ENCODE data around the gene ZCCHC18.

DNA sequence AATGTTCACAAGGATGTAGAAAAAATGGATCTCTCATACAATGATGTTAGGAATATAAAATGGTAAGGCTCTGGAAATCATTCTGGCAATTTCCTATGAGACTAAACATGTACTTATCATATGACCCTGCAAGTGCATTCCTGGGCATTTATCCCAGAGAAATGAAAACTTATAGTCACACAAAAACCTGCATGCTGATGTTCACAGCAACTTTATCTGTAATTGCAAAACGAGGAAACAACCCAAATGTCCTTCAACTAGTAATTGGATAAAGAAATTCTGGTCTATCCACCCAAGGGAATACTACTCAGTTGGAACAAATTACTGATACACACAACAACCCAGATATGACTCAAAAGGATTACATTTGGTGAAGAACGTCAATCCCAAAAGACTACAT is 14.5 kb downstream of the ZCCHC18 start:
- TF ChIP-seq, protein P1, sequence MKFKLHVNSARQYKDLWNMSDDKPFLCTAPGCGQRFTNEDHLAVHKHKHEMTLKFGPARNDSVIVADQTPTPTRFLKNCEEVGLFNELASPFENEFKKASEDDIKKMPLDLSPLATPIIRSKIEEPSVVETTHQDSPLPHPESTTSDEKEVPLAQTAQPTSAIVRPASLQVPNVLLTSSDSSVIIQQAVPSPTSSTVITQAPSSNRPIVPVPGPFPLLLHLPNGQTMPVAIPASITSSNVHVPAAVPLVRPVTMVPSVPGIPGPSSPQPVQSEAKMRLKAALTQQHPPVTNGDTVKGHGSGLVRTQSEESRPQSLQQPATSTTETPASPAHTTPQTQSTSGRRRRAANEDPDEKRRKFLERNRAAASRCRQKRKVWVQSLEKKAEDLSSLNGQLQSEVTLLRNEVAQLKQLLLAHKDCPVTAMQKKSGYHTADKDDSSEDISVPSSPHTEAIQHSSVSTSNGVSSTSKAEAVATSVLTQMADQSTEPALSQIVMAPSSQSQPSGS (tag by site-specific recombination; IDR thresholded peaks at IDR 0.05; ENCODE audit: low read depth): no peak
- TF ChIP-seq ZFP37 (tag by site-specific recombination; IDR thresholded peaks at IDR 0.05) (no peak), TRIM28 (IDR thresholded peaks at IDR 0.05; ENCODE audit: borderline replicate concordance, low read length) (no peak), ZNF23 (tag by site-specific recombination; IDR thresholded peaks at IDR 0.05; ENCODE audit: borderline replicate concordance) (no peak), ZNF138 (tag by site-specific recombination; IDR thresholded peaks at IDR 0.05; ENCODE audit: borderline replicate concordance) (no peak), HOXD13 (CRISPR knock-in tag; IDR thresholded peaks at IDR 0.05; ENCODE audit: borderline replicate concordance) (no peak), ZNF175 (tag by site-specific recombination; IDR thresholded peaks at IDR 0.05) (no peak), ZNF10 (tag by site-specific recombination; IDR thresholded peaks at IDR 0.05) (no peak), ZNF768 (tag by site-specific recombination; IDR thresholded peaks at IDR 0.05) (no peak), ZNF777 (tag by site-specific recombination; IDR thresholded peaks at IDR 0.05; ENCODE audit: borderline replicate concordance) (no peak)
- TF ChIP-seq, protein P2, sequence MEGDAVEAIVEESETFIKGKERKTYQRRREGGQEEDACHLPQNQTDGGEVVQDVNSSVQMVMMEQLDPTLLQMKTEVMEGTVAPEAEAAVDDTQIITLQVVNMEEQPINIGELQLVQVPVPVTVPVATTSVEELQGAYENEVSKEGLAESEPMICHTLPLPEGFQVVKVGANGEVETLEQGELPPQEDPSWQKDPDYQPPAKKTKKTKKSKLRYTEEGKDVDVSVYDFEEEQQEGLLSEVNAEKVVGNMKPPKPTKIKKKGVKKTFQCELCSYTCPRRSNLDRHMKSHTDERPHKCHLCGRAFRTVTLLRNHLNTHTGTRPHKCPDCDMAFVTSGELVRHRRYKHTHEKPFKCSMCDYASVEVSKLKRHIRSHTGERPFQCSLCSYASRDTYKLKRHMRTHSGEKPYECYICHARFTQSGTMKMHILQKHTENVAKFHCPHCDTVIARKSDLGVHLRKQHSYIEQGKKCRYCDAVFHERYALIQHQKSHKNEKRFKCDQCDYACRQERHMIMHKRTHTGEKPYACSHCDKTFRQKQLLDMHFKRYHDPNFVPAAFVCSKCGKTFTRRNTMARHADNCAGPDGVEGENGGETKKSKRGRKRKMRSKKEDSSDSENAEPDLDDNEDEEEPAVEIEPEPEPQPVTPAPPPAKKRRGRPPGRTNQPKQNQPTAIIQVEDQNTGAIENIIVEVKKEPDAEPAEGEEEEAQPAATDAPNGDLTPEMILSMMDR (tag by site-specific recombination; IDR thresholded peaks at IDR 0.05): no peak
- TF ChIP-seq, protein P3, sequence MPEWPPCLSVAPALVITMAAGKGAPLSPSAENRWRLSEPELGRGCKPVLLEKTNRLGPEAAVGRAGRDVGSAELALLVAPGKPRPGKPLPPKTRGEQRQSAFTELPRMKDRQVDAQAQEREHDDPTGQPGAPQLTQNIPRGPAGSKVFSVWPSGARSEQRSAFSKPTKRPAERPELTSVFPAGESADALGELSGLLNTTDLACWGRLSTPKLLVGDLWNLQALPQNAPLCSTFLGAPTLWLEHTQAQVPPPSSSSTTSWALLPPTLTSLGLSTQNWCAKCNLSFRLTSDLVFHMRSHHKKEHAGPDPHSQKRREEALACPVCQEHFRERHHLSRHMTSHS (tag by site-specific recombination; IDR thresholded peaks at IDR 0.05): no peak

All from HEK293 (cell line).